Measurements from ENCODE around the gene VPS52.

The VPS52 gene

GRCh38 chr6:33208091-33208967, 63.3 kb downstream of the VPS52 start, which contains the start of gene RING1:
TSS of gene RING1 (plus strand) at chr6:33208500. CDS start at chr6:33208823, 323 bp downstream.
- DNase-seq = peak; percentile 17

GRCh38 chr6:33207552-33208090, 64.1 kb downstream of the VPS52 start:
- no peak for DNase-seq

DNA sequence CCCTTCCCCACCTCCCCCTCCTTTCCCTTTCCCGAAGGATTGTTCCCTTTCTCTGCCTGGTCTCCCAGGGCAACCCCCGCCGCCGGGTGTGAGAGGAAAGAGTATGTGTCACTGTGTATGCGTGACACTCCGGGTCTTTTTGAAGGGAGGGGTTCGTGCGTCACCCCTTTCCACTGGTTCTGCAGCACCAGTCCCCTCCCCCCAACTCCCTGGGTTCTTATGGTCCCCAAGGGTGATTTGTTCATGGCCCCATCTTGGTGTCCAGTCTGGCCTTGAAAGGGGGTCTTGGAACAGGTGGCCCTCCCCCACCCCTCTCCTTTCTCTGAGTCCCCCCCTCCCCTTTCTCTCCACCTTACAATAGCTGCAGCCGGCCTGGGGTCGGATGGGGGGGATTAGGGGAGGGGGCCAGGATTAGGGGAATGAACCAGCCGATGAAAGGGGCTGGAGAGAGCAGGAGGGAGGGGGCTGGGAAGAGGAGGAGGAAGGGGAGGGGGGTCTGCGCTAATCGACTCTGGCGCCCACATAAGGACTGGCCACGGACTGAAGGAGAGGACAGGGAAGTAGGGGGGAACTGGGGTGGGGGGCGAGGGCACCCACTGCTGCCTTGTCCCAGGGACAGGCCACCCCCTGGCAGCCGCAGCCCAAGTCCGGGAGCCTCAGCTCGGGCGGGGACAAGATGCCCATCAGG, 64.7 kb downstream of the VPS52 start:
- DNase-seq = no peak

GRCh38 chr6:33206027-33206863, 65.4 kb downstream of the VPS52 start:
- DNase-seq = no peak

DNA sequence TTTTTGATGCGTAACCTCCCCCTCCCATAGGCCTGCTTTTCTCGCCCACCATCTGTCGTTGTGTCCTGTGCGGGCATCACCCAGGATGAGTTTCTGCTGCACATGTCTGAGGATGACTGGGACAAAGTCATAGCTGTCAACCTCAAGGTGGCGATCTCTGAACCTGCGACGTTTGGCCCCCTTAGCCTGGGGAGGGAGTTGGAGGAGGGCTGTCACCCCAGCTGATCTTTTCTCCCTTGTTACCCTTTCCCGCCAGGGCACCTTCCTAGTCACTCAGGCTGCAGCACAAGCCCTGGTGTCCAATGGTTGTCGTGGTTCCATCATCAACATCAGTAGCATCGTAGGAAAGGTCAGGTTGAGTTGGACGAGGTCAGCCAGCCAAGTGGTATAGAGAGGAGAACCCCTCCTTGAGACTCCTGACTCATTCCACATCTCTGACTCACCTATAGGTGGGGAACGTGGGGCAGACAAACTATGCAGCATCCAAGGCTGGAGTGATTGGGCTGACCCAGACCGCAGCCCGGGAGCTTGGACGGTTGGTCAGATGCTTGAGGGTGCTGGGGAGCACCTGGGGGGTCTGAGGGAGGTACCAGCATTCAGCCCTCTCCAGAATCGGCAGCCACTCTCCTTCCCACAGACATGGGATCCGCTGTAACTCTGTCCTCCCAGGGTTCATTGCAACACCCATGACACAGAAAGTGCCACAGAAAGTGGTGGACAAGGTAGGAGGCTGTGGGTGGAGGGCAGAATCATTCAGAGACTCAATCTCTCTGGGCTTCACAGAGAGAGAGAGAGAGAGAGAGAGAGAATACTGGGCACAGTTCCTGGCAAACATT, 66.3 kb downstream of the VPS52 start:
- DNase-seq = peak; percentile 12

GRCh38 chr6:33204415-33205190, 67.1 kb downstream of the VPS52 start, which contains the start of gene HSD17B8:
TSS of gene HSD17B8 (plus strand) at chr6:33204655. CDS start at chr6:33204669, 14 bp downstream.
- peak; percentile 48 for DNase-seq

DNA sequence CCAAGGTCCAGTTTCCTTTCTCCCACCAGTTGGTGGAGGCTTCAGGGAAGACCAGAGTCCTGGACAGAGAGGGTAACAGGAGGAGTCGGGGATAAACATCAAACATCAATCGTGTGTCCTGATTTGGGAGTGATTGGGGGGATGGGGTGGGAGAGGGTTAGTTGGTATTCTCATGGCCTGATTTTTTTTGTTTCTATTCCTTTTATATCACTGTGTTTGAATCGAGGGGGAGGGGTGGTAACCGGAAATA, 67.6 kb downstream of the VPS52 start:
- DNase-seq = no peak

GRCh38 chr6:33203443-33204164, 68.1 kb downstream of the VPS52 start:
- no peak for DNase-seq

- DNase-seq = no peak
Measured at GRCh38 chr6:33202799-33203198, 68.9 kb downstream of the VPS52 start.

DNA sequence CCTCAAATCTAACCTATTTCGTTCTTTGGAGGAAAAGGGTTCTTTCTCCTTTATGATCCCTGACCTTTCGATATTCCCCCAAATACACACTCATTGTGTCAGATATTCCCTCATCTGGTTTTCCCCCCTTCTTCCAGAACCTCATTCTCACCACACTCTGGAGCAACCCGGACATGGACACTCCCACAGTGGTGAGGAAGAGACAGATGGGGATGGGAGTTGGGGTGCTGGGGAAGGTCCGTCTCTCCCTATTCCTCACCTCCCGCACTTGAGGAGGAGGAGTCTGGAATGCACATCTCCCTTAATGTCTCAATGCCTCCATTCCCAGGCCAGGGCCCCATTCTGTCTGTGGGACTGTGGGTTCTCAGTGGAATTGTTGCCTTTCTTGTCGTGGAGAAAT, 69.7 kb downstream of the VPS52 start:
- DNase-seq = no peak

DNA sequence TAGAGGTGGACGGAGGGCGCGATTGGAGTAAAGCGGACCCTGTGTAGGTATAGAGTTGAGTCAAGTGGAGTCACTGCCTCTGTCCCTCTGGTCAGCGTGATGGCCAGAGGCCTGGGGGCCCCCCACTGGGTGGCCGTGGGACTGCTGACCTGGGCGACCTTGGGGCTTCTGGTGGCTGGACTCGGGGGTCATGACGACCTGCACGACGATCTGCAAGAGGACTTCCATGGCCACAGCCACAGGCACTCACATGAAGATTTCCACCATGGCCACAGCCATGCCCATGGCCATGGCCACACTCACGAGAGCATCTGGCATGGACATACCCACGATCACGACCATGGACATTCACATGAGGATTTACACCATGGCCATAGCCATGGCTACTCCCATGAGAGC, 70.5 kb downstream of the VPS52 start:
- no peak for DNase-seq

All from NCI-H524 treated with DMSO at 0.1 percent for 48 hours (cell line).